ENCODE results near the gene PRKG1. TPM values are rescaled to one million over a fixed set of nuclear protein-coding genes. Genes with fewer than 3 reads are reported as not detected.

The PRKG1 gene
- total and polyA plus RNA-seq, 2 of the 8 experiments (the other 6 are each of a cell fraction or from before 2014, with no cell fraction given), result 4.2 to 15.2 TPM

DNA sequence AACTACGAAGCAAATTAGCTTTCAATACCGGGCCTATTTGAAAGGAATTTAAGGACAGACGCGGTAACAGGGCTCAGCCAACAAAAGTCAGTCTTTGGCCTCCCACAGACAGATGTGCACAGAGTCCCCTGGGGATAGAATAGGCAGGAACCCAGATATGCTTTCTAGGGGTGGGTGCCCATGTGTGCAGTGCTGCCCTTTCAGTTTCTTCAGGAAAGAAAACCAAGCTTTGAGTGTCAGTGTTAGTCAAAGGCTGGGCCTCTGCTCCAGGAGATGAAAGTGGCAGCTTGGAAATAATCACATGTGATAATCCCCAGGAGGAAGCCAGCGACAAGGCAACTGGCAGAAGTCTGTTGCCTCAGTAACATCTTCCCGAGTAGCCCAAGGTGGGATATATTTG lies 668.9 kb downstream of the PRKG1 start:
- CTCF ChIA-PET (ENCODE audit: partially characterized antibody), result no interaction called here
- Histone ChIP-seq H3K56ac (replicated peaks; ENCODE audit: insufficient read length, low read depth, low read length) (no peak overlapping the region), H3K79me1 (ENCODE audit: low read depth, low read length) (no peaks in the 10 kb centered on the region), H3K27ac (ENCODE audit: low read depth, low read length) (no peak overlapping the region), H3K18ac (ENCODE audit: extremely low read depth, low read length) (no peak overlapping the region), H3K14ac (ENCODE audit: insufficient read length) (no peak overlapping the region), H4K8ac (ENCODE audit: extremely low read depth, insufficient read depth, low read length) (no peak overlapping the region), H4K20me1 (replicated peaks in 1 of 2; ENCODE audit: control insufficient read depth in 1 of 2, insufficient read depth in 2 of 2, low read length in 2 of 2) (no peaks in the 10 kb centered on the region), H3K23me2 (ENCODE audit: low read depth, low read length) (no peaks in the 10 kb centered on the region; the same call in 1 of the 2 replicates), H4K5ac (ENCODE audit: insufficient read length, low read depth, low read length) (no peak overlapping the region), H2BK15ac (ENCODE audit: low read length) (no peak overlapping the region), H4K91ac (replicated peaks; ENCODE audit: insufficient read length, low read length) (no peak overlapping the region), H2AK5ac (ENCODE audit: low read depth, low read length) (no peak overlapping the region), H3K4me1 (replicated peaks in 1 of 4; ENCODE audit: control insufficient read depth in 3 of 4, insufficient read depth in 4 of 4, low read length in 3 of 4) (peaks cover 0 to 6% (median 4%) of the 10 kb centered on the region in 4 experiments; a peak in 4 of 7 replicates), H3K79me2 (ENCODE audit: control insufficient read depth in 1 of 2, insufficient read depth in 2 of 2, low read length in 2 of 2) (no peaks in the 10 kb centered on the region), H3K23ac (ENCODE audit: insufficient read length) (no peak overlapping the region), H3K36me3 (ENCODE audit: control insufficient read depth in 2 of 4, insufficient read depth in 4 of 4, low read length in 3 of 4) (no peaks in the 10 kb centered on the region; a peak in 1 of 8 replicates), H3K27me3 (replicated peaks in 1 of 4; ENCODE audit: control insufficient read depth in 3 of 4, extremely low read depth in 1 of 4, insufficient read depth in 3 of 4, low read length in 3 of 4) (no peaks in the 10 kb centered on the region), H3K4me3 (ENCODE audit: extremely low read depth in 1 of 4, insufficient read depth in 2 of 4, low read depth in 3 of 4, low read length in 4 of 4) (no peak overlapping the region), H2AFZ (ENCODE audit: low read length) (no peak overlapping the region), H2BK20ac (ENCODE audit: low read length) (no peak overlapping the region), H2BK120ac (replicated peaks; ENCODE audit: low read depth, low read length) (no peak overlapping the region), H2BK5ac (ENCODE audit: low read depth, low read length) (no peak overlapping the region), H2BK12ac (ENCODE audit: low read depth, low read length) (no peak overlapping the region), H3K4me2 (ENCODE audit: insufficient read depth in 1 of 2, low read depth in 2 of 2, low read length in 2 of 2) (no peak overlapping the region), H3K4ac (replicated peaks; ENCODE audit: insufficient read length, low read depth, low read length) (no peak overlapping the region), H3K9me3 (ENCODE audit: insufficient read depth in 2 of 2, low read depth in 1 of 2, low read length in 1 of 2) (no peaks in the 10 kb centered on the region), H3K9ac (replicated peaks in 1 of 4; ENCODE audit: extremely low read depth in 1 of 4, low read depth in 3 of 4, low read length in 3 of 4) (no peak overlapping the region)
- WGBS, 2 experiments (ENCODE audit: extremely low coverage in 1 of 2, insufficient coverage in 1 of 2, insufficient read length in 1 of 2, insufficient replicate concordance in 2 of 2, low coverage in 1 of 2, low lambda C conversion rate in 2 of 2, missing lambda C conversion rate in 1 of 2), result 81% methylated on average over 6 of the region's 6 CpGs; no CpG with 5 or more reads in 1 of the 2 experiments
- no peak for FAIRE-seq
- no peak for DNase-seq (ENCODE audit: low read depth in 1 of 2, low spot score in 2 of 2)
- POLR2A ChIA-PET (ENCODE audit: partially characterized antibody), result no interaction called here
- TF ChIP-seq TAF7 (optimal IDR thresholded peaks at IDR 0.05; ENCODE audit: borderline replicate concordance, low read depth, low read length), result no peak
- TF ChIP-seq SP1 (IDR thresholded peaks at IDR 0.05; ENCODE audit: low read depth, low read length), result no peak
- no peak for TF ChIP-seq TEAD4 (IDR thresholded peaks at IDR 0.05; ENCODE audit: low read depth, low read length)
- TF ChIP-seq CEBPB (IDR thresholded peaks at IDR 0.05; ENCODE audit: low read depth, low read length), result no peak
- TF ChIP-seq HDAC6 (IDR thresholded peaks at IDR 0.05; ENCODE audit: low read depth, low read length), result no peak
- TF ChIP-seq SAP30 (IDR thresholded peaks at IDR 0.05; ENCODE audit: insufficient read depth, insufficient replicate concordance, low read length), result no peak
- no peak for TF ChIP-seq EGR1 (IDR thresholded peaks at IDR 0.05; ENCODE audit: borderline replicate concordance, low read depth, low read length)
- TF ChIP-seq, protein P1, sequence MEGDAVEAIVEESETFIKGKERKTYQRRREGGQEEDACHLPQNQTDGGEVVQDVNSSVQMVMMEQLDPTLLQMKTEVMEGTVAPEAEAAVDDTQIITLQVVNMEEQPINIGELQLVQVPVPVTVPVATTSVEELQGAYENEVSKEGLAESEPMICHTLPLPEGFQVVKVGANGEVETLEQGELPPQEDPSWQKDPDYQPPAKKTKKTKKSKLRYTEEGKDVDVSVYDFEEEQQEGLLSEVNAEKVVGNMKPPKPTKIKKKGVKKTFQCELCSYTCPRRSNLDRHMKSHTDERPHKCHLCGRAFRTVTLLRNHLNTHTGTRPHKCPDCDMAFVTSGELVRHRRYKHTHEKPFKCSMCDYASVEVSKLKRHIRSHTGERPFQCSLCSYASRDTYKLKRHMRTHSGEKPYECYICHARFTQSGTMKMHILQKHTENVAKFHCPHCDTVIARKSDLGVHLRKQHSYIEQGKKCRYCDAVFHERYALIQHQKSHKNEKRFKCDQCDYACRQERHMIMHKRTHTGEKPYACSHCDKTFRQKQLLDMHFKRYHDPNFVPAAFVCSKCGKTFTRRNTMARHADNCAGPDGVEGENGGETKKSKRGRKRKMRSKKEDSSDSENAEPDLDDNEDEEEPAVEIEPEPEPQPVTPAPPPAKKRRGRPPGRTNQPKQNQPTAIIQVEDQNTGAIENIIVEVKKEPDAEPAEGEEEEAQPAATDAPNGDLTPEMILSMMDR (IDR thresholded peaks at IDR 0.05; ENCODE audit: control extremely low read depth in 1 of 3, insufficient read depth in 1 of 3, low read depth in 1 of 3, low read length in 3 of 3), result no peak
- TF ChIP-seq EP300 (IDR thresholded peaks at IDR 0.05; ENCODE audit: borderline replicate concordance in 1 of 2, low read depth in 2 of 2, low read length in 2 of 2), result no peak
- no peak for TF ChIP-seq KDM1A (IDR thresholded peaks at IDR 0.05; ENCODE audit: borderline replicate concordance, low read length)
- TF ChIP-seq, protein P2, sequence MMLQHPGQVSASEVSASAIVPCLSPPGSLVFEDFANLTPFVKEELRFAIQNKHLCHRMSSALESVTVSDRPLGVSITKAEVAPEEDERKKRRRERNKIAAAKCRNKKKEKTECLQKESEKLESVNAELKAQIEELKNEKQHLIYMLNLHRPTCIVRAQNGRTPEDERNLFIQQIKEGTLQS (IDR thresholded peaks at IDR 0.05; ENCODE audit: insufficient read depth, low read depth, low read length), result no peak

All from H1 (cell line).